GM21381 (cell line): Measurements from ENCODE around the gene LRRC8C.

Experiments used
- ATAC-seq: cut with Tn5 transposase; IDR thresholded peaks from one replicate; pipeline ENCODE4 v1.9.1; 2021; ENCODE audit warnings: mild to moderate bottlenecking, moderate library complexity; ENCODE audit not compliant: unreplicated experiment

Gene LRRC8C

GRCh38 chr1:89761338-89761737 lies 128.4 kb downstream of the LRRC8C start:
- no peak for ATAC-seq

GRCh38 chr1:89761901-89762300 lies 129.0 kb downstream of the LRRC8C start:
- no peak for ATAC-seq

GRCh38 chr1:89762386-89762778 lies 129.5 kb downstream of the LRRC8C start:
- ATAC-seq: no peak

GRCh38 chr1:89762779-89763648 lies 130.1 kb downstream of the LRRC8C start:
- peak; percentile 99 for ATAC-seq

- ATAC-seq: no peak
These were observed 130.7 kb downstream of the LRRC8C start for GRCh38 chr1:89763649-89763986.

GRCh38 chr1:89765774-89766173 lies 132.9 kb downstream of the LRRC8C start:
- no peak for ATAC-seq

GRCh38 chr1:89767618-89768017 lies 134.7 kb downstream of the LRRC8C start:
- ATAC-seq: no peak
